NCI-H2107 treated with DMSO at 0.1 percent for 48 hours (cell line): ENCODE results near the gene GALNTL6.

Experiments
- DNase-seq: peaks from one replicate; lab custom pipeline; 2025; ENCODE audit not compliant: unreplicated experiment; lab: John Stamatoyannopoulos, UW

The GALNTL6 gene

DNA sequence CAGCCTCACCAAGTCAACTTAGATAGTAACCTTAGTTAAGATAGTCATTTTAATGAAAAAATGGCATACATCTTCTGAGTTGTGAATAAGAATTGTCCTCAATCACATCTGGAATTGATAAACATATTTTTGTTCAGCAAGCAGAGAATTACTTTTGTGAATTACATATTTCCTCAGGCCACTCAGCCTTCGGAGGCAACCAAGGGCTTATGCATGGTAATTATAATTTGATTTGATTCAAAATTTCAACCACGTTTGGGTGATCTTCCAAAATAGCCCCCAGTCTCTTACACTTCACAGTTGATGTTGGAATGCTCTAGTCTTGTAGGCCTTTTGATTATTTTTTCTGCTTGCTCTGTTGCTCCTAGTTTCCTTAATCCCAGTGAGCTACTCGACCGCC lies 63.4 kb downstream of the GALNTL6 start:
- DNase-seq = no peak

DNA sequence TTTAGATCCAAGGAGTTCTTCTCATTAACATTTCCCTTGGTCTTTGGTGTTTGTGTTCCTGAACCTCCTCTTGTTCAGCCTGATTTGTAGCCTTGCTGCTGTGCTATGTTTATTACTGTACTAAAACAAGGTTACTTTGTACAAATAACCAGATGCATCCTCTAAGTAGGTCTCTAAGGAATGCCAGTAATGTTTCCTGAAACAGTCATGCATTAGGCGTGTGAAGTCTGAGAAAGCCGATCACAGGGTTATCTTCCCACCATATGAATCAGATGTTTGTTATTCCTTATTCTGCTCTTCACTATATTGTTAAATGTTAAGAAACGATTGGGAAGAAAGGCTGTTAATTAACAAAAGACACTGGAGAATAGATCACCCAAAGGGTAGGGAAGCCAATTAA lies 66.9 kb downstream of the GALNTL6 start:
- no peak for DNase-seq

GRCh38 chr4:171889681-171890080 lies 76.5 kb downstream of the GALNTL6 start:
- no peak for DNase-seq

GRCh38 chr4:171891038-171891437 lies 77.8 kb downstream of the GALNTL6 start:
- no peak for DNase-seq

- no peak for DNase-seq
Measured at GRCh38 chr4:171896426-171896825, 83.2 kb downstream of the GALNTL6 start.

DNA sequence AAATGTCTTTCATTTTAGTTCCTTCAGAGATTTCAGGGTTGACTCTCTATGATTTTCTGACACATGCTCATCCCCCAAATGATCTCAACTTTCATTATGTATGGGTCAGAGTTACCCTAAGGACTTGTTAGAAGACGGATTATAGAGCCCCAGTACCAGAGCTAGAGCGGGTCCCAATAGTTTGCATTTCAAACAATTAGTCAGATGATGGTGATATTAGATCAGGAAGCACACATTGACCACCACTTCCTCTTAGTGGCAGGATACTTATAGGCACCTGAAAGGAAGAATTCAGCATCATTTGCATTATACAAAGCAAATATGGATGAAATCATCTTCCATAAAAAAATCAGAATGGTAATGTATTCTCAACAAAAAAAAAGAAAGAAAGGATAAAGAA lies 106.1 kb downstream of the GALNTL6 start:
- DNase-seq = no peak

GRCh38 chr4:171920901-171921300 lies 107.7 kb downstream of the GALNTL6 start:
- no peak for DNase-seq

DNA sequence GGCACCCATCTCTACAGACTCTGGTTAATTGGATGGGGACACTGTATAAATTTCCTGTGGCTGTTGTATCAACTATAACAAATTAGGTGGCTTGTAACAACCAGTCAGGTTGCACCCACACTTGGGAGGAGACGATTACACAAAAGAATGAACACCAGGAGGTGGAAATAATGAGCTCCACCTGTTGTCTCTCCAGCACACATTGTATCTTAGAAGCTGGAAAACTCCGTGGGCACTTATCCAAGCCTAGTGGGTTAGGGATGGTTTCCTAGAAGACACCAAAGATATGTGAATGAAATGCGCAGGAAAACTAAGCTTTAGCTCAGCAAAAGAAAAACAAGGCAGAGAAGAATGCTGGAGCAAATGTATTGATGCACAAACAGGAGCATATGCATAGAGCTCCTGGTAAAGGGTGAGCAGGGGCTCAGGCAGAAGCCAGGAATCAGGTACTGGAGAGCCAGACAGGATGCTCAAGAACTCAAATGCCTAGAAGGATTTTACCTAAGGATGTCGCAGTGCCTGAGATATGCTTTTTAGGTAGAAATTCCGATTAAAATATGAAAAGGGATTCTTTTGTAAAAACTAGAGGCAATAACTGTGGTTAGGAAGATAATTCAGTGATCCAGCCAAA lies 111.7 kb downstream of the GALNTL6 start:
- DNase-seq = no peak

- no peak for DNase-seq
Measured at GRCh38 chr4:171928336-171928735, 115.1 kb downstream of the GALNTL6 start.

- no peak for DNase-seq
Measured at GRCh38 chr4:171929477-171929876, 116.3 kb downstream of the GALNTL6 start.

DNA sequence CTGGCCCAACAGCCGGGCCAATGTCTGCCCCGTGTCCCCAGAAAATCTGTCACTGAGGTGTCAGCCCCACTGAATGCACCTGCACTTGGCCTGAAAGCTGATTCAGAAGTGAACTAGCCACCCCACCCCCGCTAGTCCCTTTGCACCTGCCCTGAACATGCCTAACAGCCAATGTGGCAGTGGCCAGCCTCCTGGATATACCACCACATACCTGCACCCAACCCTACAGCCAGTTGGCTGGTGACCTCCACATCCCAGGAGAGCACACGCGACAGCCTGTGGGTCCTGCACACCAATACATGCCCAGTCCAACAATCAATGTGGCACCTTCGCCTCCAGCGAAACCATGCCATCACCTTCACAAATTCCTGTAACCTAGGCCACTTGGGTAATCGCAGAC lies 116.7 kb downstream of the GALNTL6 start:
- no peak for DNase-seq

DNA sequence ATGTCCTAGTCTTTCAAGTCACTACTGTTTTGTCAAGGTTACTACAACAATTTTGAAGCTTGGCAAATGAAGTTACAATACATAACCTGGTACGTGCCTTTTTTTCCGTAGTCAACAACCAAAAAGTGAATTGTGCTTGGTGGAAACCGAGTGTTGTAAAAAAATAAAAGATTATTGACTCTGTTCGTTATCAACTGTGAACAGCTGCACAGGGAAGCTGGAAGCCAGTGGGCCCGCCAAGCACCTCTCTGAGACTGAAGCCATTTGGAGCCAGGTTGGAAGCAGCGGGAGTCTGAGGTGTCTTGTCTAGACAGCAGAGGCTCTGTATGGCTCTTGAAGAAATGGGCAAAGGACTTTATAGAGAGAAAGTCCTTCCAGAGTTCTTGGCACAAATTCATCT lies 119.0 kb downstream of the GALNTL6 start:
- no peak for DNase-seq

- DNase-seq = no peak
Measured at GRCh38 chr4:171940656-171941055, 127.5 kb downstream of the GALNTL6 start.

DNA sequence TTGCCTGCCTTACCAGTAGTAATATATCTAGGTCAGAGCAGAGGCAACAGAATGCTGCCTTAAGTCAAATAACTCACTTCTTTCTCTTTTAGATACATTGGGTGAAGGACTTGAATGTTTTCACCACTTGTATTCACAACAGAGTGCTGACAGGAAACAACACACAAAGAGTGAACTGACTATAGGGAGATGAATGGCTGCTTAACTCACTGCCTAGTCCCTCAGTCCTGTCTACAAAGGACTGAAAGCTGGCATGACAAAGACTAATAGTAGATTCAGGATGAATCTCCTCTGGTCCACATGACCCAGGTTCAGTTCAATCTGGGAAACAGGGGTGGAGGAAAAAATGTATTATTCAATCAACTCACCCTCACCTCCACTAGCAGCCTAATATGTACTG lies 134.2 kb downstream of the GALNTL6 start:
- no peak for DNase-seq

DNA sequence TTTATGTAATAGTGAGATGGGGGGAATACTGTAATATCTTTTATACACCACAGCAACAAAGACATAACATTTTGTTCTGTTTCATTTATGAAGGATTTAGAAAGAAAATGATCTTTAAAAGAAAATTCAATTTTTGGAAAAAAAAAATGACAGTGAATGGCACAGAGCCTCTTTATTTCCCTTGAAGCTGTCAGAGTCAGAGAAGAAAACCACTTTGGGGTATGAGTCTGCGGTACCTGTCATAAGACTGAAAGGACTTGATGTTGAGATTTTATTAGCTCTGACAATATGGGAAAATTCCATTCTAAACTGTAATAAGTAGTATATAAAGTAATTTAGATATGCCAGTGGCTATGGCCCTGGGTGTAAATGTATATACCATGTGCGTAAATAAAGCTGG lies 134.8 kb downstream of the GALNTL6 start:
- DNase-seq = no peak

- DNase-seq = no peak
Measured at GRCh38 chr4:171954650-171955049, 141.4 kb downstream of the GALNTL6 start.

GRCh38 chr4:171956678-171957077 lies 143.5 kb downstream of the GALNTL6 start:
- DNase-seq = no peak

- DNase-seq = no peak
Measured at GRCh38 chr4:171962110-171962509, 148.9 kb downstream of the GALNTL6 start.

DNA sequence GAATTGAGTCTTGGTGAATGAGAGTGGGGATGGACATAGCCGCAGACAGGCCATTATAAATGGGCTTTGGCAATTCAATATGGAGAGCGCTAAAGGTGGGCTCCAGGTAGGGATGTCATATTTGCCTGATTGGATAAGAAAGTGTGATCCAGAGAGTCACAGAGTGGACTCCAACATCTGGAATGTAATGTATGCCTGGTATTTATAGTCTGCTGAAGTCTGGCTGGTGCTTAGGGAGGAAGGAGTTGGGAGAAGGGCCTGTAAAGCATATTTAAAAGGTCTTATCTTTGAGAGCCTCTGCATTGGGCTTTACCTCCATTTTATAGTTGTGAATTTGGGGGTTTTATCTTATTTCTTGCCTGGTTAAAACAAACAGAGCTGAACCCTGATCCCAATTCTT lies 153.2 kb downstream of the GALNTL6 start:
- no peak for DNase-seq

DNA sequence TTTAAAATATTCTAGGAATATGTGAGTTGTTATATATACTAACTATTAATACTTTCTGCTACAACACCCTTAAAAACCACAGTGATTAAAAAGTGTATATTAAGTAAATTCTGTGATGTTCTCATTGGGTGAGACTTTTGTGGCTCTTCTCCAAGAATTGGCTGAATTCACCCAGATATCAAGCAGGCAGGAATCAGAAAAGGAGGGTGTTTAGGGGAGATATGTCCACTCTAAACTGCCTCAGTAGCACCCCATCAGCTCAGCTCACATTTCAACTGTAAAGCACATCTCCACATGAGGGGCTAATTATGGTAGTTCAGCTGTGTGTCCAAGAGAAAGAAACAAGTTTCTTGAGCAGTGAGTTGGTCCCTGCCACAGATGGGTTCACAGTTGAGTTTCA lies 165.0 kb downstream of the GALNTL6 start:
- no peak for DNase-seq

DNA sequence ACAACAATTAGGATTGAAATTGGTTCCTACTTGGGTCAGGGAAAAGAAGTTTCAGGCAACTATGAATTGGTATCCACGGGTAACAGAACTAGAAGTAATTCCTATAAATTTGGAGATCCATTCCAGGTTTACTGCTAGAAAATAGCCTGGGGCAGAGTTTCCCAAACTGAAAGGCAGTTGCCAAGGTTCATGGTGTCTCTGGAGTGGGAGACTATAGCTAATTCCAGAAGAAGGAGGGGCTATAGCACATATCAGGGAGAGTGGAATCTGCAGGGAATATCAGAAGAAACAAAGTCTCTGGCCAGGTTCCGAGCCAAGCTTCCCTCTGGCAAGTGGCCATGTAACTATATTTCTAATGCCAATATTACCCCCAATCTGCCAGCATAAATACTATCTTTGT lies 166.3 kb downstream of the GALNTL6 start:
- DNase-seq = no peak

GRCh38 chr4:171981185-171981584 lies 168.0 kb downstream of the GALNTL6 start:
- no peak for DNase-seq

DNA sequence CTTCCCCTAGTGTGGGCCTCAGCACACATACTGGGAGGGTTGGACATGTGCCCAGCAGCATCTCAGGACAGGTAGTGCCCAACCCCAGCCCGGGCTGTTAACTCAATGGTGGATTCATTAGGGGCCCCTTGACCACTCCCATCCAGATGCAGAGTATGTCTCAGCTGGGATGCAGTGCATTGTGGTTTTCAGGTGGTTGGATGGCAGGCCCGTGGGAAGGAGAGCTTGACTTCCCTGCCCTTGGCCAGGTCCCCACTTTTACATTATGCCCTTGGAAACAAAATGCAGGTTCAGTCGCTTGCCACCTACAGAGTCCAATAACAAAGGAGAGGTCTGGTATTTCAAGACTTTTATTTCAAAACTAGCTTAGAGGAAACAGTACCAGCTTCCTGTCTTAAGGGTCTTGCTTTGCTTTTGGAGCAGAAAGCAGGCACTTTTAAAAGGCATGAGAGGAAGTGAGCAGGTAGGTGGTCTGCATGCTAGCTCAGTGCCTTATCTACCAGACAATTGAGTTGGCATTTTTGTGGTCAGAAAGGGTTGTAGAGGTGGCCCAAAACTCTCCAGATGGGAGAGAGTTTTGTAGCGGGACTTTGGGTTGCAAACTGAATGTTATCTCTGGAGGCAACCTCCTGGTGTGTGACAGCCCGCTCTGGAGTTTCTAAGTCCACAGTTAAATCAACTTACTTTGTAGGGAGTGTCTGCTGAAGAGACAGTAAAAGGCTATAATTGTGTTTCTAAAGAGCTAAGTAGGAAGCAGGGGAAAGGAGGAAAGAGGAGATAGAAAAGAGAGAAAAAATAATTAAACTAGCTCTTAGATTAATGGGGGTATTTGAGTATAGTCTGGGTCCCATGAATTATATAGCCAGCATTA lies 171.0 kb downstream of the GALNTL6 start:
- no peak for DNase-seq
